ENCODE measurements around the gene MPRIP.
A peak's percentile ranks its signal among the peaks of the same experiment; 100 is the strongest.

MPRIP gene

GRCh38 chr17:17122781-17123483 lies 80.7 kb downstream of the MPRIP start:
- no peak for DNase-seq (ENCODE audit: low read depth, low spot score)
- in situ Hi-C loops (cut with HindIII; ENCODE audit: low sequenced_read_pairs), result no loop called here
- TF ChIP-seq CTCF (IDR thresholded peaks at IDR 0.05; ENCODE audit: low read depth, low read length), result no peak

DNA sequence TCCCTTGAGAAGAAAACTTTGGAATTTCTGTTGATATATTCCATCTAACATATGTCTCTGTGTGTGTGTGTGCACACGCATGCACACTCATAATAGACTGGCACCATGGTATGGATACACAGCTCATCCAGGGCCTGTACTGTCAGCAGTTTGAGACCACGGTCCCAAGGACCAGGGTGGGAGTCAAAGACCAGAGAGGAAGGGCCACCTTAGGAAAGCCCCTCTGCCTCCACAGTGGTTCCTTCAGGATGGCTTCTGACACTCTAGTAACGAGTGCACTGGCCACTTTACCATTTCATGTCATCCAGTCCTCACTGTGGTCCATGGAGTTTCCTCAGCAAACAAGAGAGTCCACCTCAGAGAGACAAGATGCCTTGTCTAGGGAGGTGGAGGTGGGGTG lies 82.1 kb downstream of the MPRIP start:
- in situ Hi-C loops (cut with HindIII; ENCODE audit: low sequenced_read_pairs), result no loop called here
- no peak for DNase-seq (ENCODE audit: low read depth, low spot score)
- no peak overlapping the region for H3K4me3 ChIP-seq (ENCODE audit: low read depth, low read length)
- TF ChIP-seq CTCF (IDR thresholded peaks at IDR 0.05; ENCODE audit: low read depth, low read length), result no peak

More at GRCh38 chr17:17122781-17123483, 80.7 kb downstream of the MPRIP start:
- H3K4me3 ChIP-seq (ENCODE audit: low read depth, low read length), result no peak overlapping the region

- peak; percentile 29 for DNase-seq (ENCODE audit: low read depth, low spot score)
- no peak overlapping the region for H3K4me3 ChIP-seq (ENCODE audit: low read depth, low read length)
- in situ Hi-C loops (cut with HindIII; ENCODE audit: low sequenced_read_pairs), result no loop called here
- TF ChIP-seq CTCF (IDR thresholded peaks at IDR 0.05; ENCODE audit: low read depth, low read length), result no peak
Observed at GRCh38 chr17:17125136-17126084, 83.2 kb downstream of the MPRIP start.

- in situ Hi-C loops (cut with HindIII; ENCODE audit: low sequenced_read_pairs), result no loop called here
- H3K4me3 ChIP-seq (ENCODE audit: low read depth, low read length), result no peak overlapping the region
- no peak for DNase-seq (ENCODE audit: low read depth, low spot score)
- TF ChIP-seq CTCF (IDR thresholded peaks at IDR 0.05; ENCODE audit: low read depth, low read length), result no peak
Observed at GRCh38 chr17:17126131-17127110, 84.2 kb downstream of the MPRIP start.

GRCh38 chr17:17127156-17127555 lies 84.9 kb downstream of the MPRIP start:
- no peak overlapping the region for H3K4me3 ChIP-seq (ENCODE audit: low read depth, low read length)
- DNase-seq (ENCODE audit: low read depth, low spot score), result no peak
- in situ Hi-C loops (cut with HindIII; ENCODE audit: low sequenced_read_pairs), result no loop called here
- TF ChIP-seq CTCF (IDR thresholded peaks at IDR 0.05; ENCODE audit: low read depth, low read length), result no peak

All from astrocyte of the spinal cord (primary cell).